SK-N-MC (cell line): ENCODE measurements around the gene GRK2.

ENCODE experiments used
- EZH2 ChIP-seq: fragments of 200-600 bp; sonication (generic); IDR thresholded peaks from one replicate; pipeline ENCODE4 v1.6.1; 2017; ENCODE audit warnings: antibody characterized with exemption
- POLR2AphosphoS5 ChIP-seq: IDR thresholded peaks from 2 replicates; pipeline ENCODE4 v1.6.1; 2012; ENCODE audit warnings: mild to moderate bottlenecking, low read depth, low read length, borderline replicate concordance

DNA sequence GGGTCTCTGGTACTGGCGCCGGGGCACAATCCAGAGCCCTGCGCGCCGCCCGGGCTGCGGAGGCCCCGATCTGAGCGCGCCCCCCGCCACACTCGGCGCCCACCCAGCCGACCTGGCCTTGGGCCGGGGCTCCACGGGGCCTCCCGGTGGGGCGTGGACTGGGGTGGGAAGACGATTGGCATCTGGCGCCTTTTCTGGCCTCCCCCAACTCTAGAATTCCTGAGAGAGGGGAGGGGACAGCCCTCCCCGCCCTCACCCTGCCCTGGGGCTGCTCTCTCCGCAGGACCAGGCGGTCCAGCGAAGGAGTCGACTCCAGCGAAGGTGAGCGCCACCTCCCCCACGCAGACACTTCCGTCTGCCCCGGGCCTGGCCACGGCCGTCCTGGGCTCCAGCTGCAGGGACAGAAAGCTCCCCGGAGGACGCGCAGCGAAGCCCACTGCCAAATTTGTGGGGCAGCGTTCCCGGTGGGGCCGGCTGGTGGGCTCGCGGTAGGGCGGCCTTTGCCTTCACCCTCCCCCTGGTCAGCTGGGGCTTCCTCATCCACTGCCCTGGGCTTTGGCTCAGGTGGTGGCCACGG is 37.6 kb downstream of the GRK2 start:
- no peak for TF ChIP-seq POLR2AphosphoS5
- no peak for TF ChIP-seq EZH2
